Retinal pigment epithelial cell (primary cell): ENCODE data around the gene MRPL41.
"Not testable (repeated sequence)": the region's sequence is repeated elsewhere in the genome, so short reads cannot be mapped to it uniquely, and the experiment has no call there.

Experiments
- DNase-seq: peaks from one replicate; pipeline ENCODE4 v3.0.0-alpha.2; 2010; ENCODE audit warnings: low read depth
- H3K4me3 ChIP-seq: 2 replicates; pipeline ENCODE4 v1.5.1; 2011; ENCODE audit warnings: mild to moderate bottlenecking, low read length, control low read depth, moderate library complexity
- TF ChIP-seq, protein P1 (sequence below): conservative IDR thresholded peaks from 2 replicates; pipeline ENCODE4 v1.5.1; 2011; ENCODE audit warnings: low read depth, low read length, control low read depth, inconsistent platforms

MRPL41 gene

DNA sequence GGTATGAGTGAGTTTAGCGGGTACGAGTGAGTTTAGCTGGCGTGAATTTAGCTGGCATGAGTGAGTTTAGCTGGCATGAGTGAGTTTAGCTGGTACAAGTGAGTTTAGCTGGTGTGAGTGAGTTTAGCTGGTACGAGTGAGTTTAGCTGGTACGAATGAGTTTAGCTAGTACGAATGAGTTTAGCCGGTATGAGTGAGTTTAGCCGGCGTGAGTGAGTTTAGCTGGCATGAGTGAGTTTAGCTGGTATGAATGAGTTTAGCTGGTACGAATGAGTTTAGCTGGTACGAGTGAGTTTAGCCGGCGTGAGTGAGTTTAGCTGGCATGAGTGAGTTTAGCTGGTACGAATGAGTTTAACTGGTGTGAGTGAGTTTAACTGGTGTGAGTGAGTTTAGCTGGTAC, 42.5 kb upstream of the MRPL41 start:
- TF ChIP-seq, protein P1, sequence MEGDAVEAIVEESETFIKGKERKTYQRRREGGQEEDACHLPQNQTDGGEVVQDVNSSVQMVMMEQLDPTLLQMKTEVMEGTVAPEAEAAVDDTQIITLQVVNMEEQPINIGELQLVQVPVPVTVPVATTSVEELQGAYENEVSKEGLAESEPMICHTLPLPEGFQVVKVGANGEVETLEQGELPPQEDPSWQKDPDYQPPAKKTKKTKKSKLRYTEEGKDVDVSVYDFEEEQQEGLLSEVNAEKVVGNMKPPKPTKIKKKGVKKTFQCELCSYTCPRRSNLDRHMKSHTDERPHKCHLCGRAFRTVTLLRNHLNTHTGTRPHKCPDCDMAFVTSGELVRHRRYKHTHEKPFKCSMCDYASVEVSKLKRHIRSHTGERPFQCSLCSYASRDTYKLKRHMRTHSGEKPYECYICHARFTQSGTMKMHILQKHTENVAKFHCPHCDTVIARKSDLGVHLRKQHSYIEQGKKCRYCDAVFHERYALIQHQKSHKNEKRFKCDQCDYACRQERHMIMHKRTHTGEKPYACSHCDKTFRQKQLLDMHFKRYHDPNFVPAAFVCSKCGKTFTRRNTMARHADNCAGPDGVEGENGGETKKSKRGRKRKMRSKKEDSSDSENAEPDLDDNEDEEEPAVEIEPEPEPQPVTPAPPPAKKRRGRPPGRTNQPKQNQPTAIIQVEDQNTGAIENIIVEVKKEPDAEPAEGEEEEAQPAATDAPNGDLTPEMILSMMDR = no peak
- DNase-seq = no peak
- H3K4me3 ChIP-seq = no peak overlapping the region

DNA sequence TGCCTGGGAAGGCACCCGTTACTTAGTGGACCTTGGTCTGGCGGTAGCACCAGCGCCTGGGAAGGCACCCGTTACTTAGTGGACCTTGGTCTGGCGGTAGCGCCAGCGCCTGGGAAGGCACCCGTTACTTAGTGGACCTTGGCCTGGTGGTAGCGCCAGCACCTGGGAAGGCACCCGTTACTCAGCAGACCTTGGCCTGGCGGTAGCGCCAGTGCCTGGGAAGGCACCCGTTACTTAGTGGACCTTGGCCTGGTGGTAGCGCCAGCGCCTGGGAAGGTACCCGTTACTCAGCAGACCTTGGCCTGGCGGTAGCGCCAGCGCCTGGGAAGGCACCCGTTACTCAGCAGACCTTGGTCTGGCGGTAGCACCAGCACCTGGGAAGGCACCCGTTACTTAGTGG, 40.6 kb upstream of the MRPL41 start:
- DNase-seq, H3K4me3 ChIP-seq: not testable (repeated sequence)

DNA sequence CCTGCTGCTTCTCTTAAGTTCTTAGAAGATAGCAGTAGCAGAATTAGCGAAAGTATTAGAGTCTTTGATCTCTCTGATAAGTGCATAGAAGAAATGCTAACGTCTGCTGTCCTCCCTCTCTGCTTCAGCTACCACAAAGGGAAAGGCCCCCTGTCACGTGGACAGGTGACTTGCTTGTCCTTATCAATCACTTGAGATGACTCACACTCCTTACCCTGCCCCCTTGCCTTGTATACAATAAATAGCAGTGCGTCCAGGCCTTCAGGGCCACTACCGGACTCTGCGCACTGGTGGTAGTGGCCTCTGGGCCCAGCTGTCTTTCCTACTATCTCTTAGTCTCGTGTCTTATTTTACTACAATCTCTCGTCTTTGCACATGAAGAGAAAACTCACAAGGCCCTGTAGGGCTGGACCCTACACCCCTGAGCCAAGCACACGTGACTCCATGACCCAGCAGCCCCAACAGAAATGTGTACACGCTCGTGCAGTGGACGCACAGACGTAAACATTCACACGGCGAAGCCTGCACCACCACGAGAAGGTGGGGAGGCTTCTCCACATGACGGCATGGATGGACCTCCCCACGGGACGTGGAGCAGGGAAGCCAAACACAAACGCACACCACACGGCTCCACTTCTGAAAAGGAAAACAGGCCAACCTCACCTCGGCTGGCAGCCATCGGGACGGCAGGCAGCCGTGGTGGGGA, 39.8 kb upstream of the MRPL41 start:
- no peak overlapping the region for H3K4me3 ChIP-seq
- DNase-seq = no peak
- TF ChIP-seq, protein P1 = no peak

DNA sequence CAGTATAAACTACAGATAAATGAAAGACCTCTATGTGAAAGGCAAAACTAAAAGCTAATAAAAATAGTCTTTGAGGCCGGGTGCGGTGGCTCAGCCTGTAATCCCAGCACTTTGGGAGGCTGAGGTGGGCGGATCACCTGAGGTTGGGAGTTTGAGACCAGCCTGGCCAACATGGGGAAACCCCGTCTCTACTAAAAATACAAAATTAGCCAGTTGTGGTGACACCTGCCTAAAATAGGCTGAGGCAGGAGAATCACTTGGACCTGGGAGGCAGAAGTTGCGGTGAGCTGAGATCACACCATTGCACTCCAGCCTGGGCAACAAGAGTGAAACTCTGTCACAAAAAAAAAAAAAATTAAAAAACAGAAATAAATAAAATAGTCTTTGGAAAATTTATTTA, 38.5 kb upstream of the MRPL41 start:
- not testable (repeated sequence) for DNase-seq, H3K4me3 ChIP-seq

DNA sequence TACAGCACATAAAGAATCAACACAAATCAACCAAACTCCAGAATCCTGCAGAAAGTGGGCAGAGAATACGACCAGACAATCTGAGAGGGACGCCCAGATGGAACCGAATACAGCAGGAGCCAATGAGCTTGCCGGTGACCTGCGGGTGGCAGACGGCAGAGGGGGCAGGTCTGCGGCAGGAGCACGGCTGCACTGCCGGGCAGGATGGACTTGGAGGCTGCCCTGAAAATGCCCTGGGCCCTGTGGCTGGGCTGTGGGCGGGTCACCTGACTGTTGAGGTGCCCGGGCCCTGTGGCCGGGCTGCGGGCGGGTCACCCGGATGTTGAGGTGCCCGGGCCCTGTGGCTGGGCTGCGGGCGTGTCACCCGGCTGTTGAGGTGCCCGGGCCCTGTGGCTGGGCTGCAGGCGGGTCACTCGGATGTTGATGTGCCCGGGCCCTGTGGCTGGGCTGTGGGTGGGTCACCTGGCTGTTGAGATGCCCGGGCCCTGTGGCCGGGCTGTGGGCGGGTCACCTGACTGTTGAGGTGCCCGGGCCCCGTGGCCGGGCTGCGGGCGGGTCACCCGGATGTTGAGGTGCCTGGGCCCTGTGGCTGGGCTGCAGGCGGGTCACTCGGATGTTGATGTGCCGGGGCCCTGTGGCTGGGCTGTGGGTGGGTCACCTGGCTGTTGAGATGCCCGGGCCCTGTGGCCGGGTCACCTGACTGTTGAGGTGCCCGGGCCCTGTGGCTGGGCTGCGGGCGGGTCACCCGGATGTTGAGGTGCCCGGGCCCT, 37.7 kb upstream of the MRPL41 start:
- DNase-seq, H3K4me3 ChIP-seq: not testable (repeated sequence)

DNA sequence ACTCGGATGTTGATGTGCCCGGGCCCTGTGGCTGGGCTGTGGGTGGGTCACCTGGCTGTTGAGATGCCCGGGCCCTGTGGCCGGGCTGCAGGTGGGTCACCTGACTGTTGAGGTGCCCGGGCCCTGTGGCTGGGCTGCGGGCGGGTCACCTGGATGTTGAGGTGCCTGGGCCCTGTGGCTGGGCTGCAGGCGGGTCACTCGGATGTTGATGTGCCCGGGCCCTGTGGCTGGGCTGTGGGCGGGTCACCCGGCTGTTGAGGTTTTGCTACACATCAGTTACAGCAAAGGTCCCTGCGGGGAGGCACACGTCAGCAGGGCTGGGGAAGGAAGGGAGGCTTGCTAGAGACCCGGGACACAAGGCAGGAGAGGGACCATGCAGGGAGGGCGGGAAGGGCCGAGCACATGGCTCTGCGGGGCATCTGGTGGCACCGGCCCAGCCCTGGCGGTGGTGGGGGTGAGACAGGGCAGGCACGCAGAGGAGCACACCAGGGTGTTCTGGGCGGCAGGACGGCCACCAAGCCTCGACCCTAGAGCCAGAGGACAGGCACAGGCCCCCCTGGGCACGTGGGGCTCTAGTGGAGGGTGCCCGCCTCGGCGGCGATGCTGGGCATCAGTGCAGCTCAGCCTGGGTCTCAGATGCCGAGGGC, 36.9 kb upstream of the MRPL41 start:
- no peak for DNase-seq
- TF ChIP-seq, protein P1 = no peak
- H3K4me3 ChIP-seq = no peak overlapping the region

DNA sequence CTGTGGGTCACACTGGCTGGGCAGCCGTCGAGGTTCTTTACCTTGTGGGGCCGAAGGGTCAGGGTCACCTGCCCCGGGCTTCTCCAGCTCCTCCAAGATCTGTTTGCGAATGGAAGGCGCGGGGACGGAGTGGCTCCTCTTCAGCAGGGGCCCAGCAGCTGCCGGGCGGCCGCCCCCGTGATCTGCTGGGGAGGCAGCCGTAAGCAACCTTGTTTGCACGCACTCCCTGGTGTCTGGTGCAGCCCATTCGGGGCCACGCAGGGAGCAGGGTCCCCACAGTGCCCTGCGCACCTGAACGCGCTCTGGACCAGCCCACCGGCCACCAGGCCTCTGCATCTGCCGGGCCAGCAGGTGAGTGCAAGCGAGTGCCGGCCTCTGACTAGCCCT, 36.3 kb upstream of the MRPL41 start:
- no peak overlapping the region for H3K4me3 ChIP-seq
- TF ChIP-seq, protein P1 = no peak
- no peak for DNase-seq

DNA sequence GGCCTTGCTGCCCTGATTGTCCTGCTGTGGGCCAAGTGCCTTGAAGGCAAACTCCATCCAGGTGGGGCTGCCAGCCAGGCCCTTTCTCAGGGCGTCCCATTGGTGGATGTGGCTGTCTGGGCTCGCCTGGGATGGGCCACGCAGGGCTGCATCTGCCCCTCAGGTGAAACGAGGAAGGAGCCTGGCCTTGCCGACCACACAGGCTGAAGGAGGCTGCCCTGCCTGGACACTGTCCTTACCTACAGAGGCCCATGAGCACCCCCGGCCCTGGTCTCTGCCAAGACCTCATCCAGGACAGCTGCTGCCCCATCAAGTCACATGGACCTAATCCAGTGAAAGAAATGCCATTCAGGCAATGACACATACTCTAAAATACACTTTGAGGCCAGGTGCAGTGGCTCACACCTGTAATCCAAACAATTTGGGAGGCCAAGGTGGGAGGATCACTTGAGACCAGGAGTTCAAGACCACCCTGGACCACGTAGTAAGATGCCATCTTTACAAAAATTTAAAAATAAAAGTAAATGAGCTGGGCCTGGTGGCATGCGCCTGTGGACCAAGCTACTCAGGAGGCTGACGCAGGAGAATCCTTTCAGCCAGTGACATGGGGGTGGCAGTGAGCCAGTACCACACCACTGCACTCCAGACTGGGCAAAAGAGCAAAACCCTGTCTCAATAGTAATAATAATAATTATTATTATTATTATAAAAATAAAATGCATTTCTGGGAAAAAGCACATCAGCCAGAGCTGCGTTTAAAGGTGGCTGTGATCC, 35.3 kb upstream of the MRPL41 start:
- no peak overlapping the region for H3K4me3 ChIP-seq
- DNase-seq = no peak
- TF ChIP-seq, protein P1 = no peak

DNA sequence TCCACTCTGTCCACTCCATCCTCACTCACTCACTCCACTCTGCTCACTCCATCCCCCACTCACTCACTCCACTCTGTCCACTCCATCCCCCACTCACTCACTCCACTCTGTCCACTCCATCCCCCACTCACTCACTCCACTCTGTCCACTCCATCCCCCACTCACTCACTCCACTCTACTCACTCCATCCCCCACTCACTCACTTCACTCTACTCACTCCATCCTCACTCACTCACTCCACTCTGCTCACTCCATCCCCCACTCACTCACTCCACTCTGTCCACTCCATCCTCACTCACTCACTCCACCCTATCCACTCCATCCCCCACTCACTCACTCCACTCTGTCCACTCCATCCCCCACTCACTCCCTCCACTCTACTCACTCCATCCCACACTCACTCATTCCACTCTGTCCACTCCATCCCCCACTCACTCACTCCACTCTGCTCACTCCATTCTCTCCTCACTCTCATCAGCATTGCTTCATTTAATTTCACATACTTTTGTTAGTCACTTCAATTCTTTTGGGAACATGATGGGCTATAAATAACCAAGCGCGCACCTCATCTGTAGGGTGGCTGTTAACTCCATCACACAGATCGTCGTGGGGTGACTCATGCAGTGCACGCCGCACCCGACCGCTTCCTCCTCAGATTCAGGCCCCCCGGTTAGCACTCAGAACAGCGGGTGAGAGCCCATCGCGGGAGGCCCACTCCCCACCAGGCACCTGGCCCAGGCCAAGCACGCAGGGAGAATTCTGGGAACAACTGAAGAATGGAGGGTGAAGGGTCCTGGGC, 32.8 kb upstream of the MRPL41 start:
- not testable (repeated sequence) for DNase-seq, H3K4me3 ChIP-seq
